K562 (cell line): ENCODE data around the gene HPD. TPM values are rescaled to one million over a fixed set of nuclear protein-coding genes. Genes with fewer than 3 reads are reported as not detected.
A peak's percentile ranks its signal among the peaks of the same experiment; 100 is the strongest.

Experiments used
- ATAC-seq: fragments of 200-7000 bp; cut with Tn5 transposase; 3 replicates; pipeline ENCODE4 v1.9.1; 2020; ENCODE audit warnings: moderate library complexity
- BruUV-seq: library from RNA; stranded (reverse); fragments of 400-500 nt; replicated peaks from 2 replicates; lab custom pipeline; 2021; lab: Mats Ljungman, UMichigan
- CTCF ChIA-PET: fragments of 300-600 bp; formaldehyde crosslinking; extraction: SDS; loops from one replicate; lab custom pipeline; 2021; ENCODE audit warnings: low intra/inter-chr PET ratio; lab: Yijun Ruan, JAX
- POLR2A ChIA-PET: fragments of 300-600, 350-650 bp; sonication (Branson Sonifier 250); formaldehyde crosslinking; extraction: SDS; loops from one replicate; lab custom pipeline; 2021; ENCODE audit warnings: antibody characterized with exemption, inconsistent platforms; lab: Yijun Ruan, JAX
- DNase-seq, 4 experiments: peaks; one replicate each; pipeline versions ENCODE4 v3.0.0 to v3.0.0-alpha.2; 2011 to 2018; ENCODE audit warnings: low spot score in 3 of 4, mixed read lengths in 3 of 4; ENCODE audit errors: extremely low read depth in 1 of 4
- FAIRE-seq: peaks from 2 replicates; lab custom pipeline; 2011; peaks lifted over from hg19 to GRCh38; lab: Jason Lieb, UNC
- H2AFZ ChIP-seq: 2 replicates; pipeline ENCODE4 v1.6.0; 2011; ENCODE audit warnings: low read depth, low read length, control low read depth, inconsistent platforms
- H3K27ac ChIP-seq: fragments of 200-600 bp; 3 replicates; pipeline ENCODE4 v1.8.0; 2011; ENCODE audit warnings: low read depth, mild to moderate bottlenecking, control low read depth, inconsistent platforms, low read length, moderate library complexity, mixed read lengths; ENCODE audit errors: extremely low read depth
- H3K27me3 ChIP-seq, 2 experiments: fragments of 300-600 bp in 1 of 2; 2 replicates in 1 of 2; 3 replicates in 1 of 2; pipeline versions ENCODE4 v1.6.0 to v1.8.0; 2011; ENCODE audit warnings: inconsistent platforms in 2 of 2, low read length in 2 of 2, mild to moderate bottlenecking in 1 of 2, mixed read lengths in 1 of 2, moderate library complexity in 1 of 2; ENCODE audit not compliant: control insufficient read depth in 2 of 2, insufficient read depth in 2 of 2
- H3K36me3 ChIP-seq: fragments of 300-600 bp; 3 replicates; pipeline ENCODE4 v1.8.0; 2011; ENCODE audit warnings: mild to moderate bottlenecking, low read length, inconsistent platforms; ENCODE audit not compliant: control insufficient read depth, insufficient read depth
- H3K4me1 ChIP-seq, 2 experiments: fragments of 200-600 bp in 1 of 2; replicated peaks in 1 of 2; 2 replicates in 1 of 2; 3 replicates in 1 of 2; pipeline versions ENCODE4 v1.5.1 to v1.8.0; 2011; ENCODE audit warnings: inconsistent platforms in 2 of 2, low read length in 2 of 2, mild to moderate bottlenecking in 1 of 2, mixed read lengths in 1 of 2, moderate library complexity in 1 of 2; ENCODE audit not compliant: control insufficient read depth in 2 of 2, insufficient read depth in 2 of 2
- H3K4me2 ChIP-seq: 2 replicates; pipeline ENCODE4 v1.6.1; 2011; ENCODE audit warnings: low read length, control low read depth, inconsistent platforms, mixed read lengths; ENCODE audit not compliant: insufficient read depth
- H3K4me3 ChIP-seq: fragments of 200-600 bp; sonication (generic), shearing (Covaris generic); 2 replicates; pipeline ENCODE4 v1.5.1; 2016; ENCODE audit warnings: control low read depth, inconsistent platforms
- H3K79me2 ChIP-seq: fragments of 200-600 bp; 3 replicates; pipeline ENCODE4 v1.8.0; 2011; ENCODE audit warnings: low read length, inconsistent platforms; ENCODE audit not compliant: control insufficient read depth, insufficient read depth
- H3K9ac ChIP-seq, 2 experiments: 2 replicates each; pipeline versions ENCODE4 v1.6.0 to v1.6.1; 2011; ENCODE audit warnings: low read depth in 2 of 2, low read length in 2 of 2, control low read depth in 1 of 2, inconsistent platforms in 1 of 2, mild to moderate bottlenecking in 1 of 2, mixed read lengths in 1 of 2; ENCODE audit not compliant: insufficient read depth in 1 of 2
- H3K9me1 ChIP-seq: one replicate; pipeline ENCODE4 v1.6.0; 2011; ENCODE audit warnings: inconsistent platforms, mild to moderate bottlenecking, low read length, moderate library complexity; ENCODE audit not compliant: control insufficient read depth, insufficient read depth
- H3K9me3 ChIP-seq: replicated peaks from 2 replicates; pipeline ENCODE4 v1.5.1; 2011; ENCODE audit warnings: low read depth, low read length, inconsistent platforms; ENCODE audit not compliant: control insufficient read depth, insufficient read depth
- H4K20me1 ChIP-seq: replicated peaks from 2 replicates; pipeline ENCODE4 v1.6.1; 2011; ENCODE audit warnings: low read length, inconsistent platforms, mixed read lengths; ENCODE audit not compliant: control insufficient read depth, insufficient read depth
- ASH1L ChIP-seq: fragments of 450-650 bp; IDR thresholded peaks from 2 replicates; pipeline ENCODE4 v1.6.1; 2018; ENCODE audit warnings: borderline replicate concordance, mild to moderate bottlenecking, low read depth; ENCODE audit not compliant: partially characterized antibody
- BCOR ChIP-seq: fragments of 450-650 bp; IDR thresholded peaks from 2 replicates; pipeline ENCODE4 v1.6.1; 2016
- CBX1 ChIP-seq: sonication (generic); IDR thresholded peaks from 2 replicates; pipeline ENCODE4 v1.6.1; 2016; ENCODE audit warnings: antibody characterized with exemption, low read depth, mild to moderate bottlenecking
- CCNT2 ChIP-seq: IDR thresholded peaks from 2 replicates; pipeline ENCODE4 v1.6.1; 2011; ENCODE audit warnings: borderline replicate concordance, low read depth, mild to moderate bottlenecking, moderate library complexity, mixed read lengths, low read length; ENCODE audit not compliant: insufficient read length; ENCODE audit errors: extremely low read depth
- CTBP1 ChIP-seq: fragments of 450-650 bp; IDR thresholded peaks from 2 replicates; pipeline ENCODE4 v1.6.1; 2016; ENCODE audit warnings: borderline replicate concordance
- GTF3C2 ChIP-seq: IDR thresholded peaks from 3 replicates; pipeline ENCODE4 v1.6.1; 2011; ENCODE audit warnings: borderline replicate concordance, mild to moderate bottlenecking, moderate library complexity; ENCODE audit not compliant: insufficient read length; ENCODE audit errors: extremely low read depth
- HIVEP1 ChIP-seq: fragments of 250-450 bp; sonication (Bioruptor Pico); IDR thresholded peaks from 2 replicates; pipeline ENCODE4 v1.4.0; 2020; ENCODE audit warnings: mild to moderate bottlenecking
- KDM1A ChIP-seq, 2 experiments: fragments of 450-650 bp; IDR thresholded peaks; 2 replicates each; pipeline ENCODE4 v1.6.1; 2016; ENCODE audit warnings: mild to moderate bottlenecking in 2 of 2
- KDM5B ChIP-seq: fragments of 200-600 bp; sonication (generic); IDR thresholded peaks from 2 replicates; pipeline ENCODE4 v1.6.1; 2012; ENCODE audit warnings: low read depth, mild to moderate bottlenecking, moderate library complexity, low read length, control low read depth, inconsistent platforms; ENCODE audit not compliant: insufficient replicate concordance
- LEF1 ChIP-seq: fragments of 450-650 bp; IDR thresholded peaks from 2 replicates; pipeline ENCODE4 v1.6.1; 2016; ENCODE audit warnings: mild to moderate bottlenecking
- MAX ChIP-seq: sonication (generic); formaldehyde crosslinking; IDR thresholded peaks from 2 replicates; pipeline ENCODE4 v1.9.0; 2022; ENCODE audit warnings: mild to moderate bottlenecking, missing genetic modification reagents
- PCBP1 ChIP-seq: fragments of 200-400 bp; formaldehyde crosslinking; IDR thresholded peaks from 2 replicates; pipeline ENCODE4 v1.6.1; 2018; ENCODE audit warnings: mild to moderate bottlenecking, low read depth, low read length; ENCODE audit not compliant: poor library complexity, severe bottlenecking
- PPARD ChIP-seq: fragments of 250-450 bp; sonication (Bioruptor Pico); IDR thresholded peaks from 2 replicates; pipeline ENCODE4 v1.8.0; 2022; ENCODE audit warnings: inconsistent platforms, mild to moderate bottlenecking, moderate library complexity
- PTRF ChIP-seq: fragments of 450-650 bp; IDR thresholded peaks from 2 replicates; pipeline ENCODE4 v1.6.1; 2016; ENCODE audit warnings: mild to moderate bottlenecking, missing genetic modification characterization, missing compliant biosample characterization
- RBM25 ChIP-seq: fragments of 200-400 bp; formaldehyde crosslinking; IDR thresholded peaks from 2 replicates; pipeline ENCODE4 v1.6.1; 2018; ENCODE audit warnings: low read length, low read depth, moderate library complexity; ENCODE audit not compliant: severe bottlenecking
- SMC3 ChIP-seq: conservative IDR thresholded peaks from 2 replicates; pipeline ENCODE4 v1.6.1; 2011; ENCODE audit warnings: low read depth, low read length, improper control_type of control experiment; ENCODE audit not compliant: insufficient read depth
- XRCC3 ChIP-seq: fragments of 450-650 bp; IDR thresholded peaks from 2 replicates; pipeline ENCODE4 v1.6.1; 2017; ENCODE audit warnings: mild to moderate bottlenecking, moderate library complexity
- ZFP36 ChIP-seq: fragments of 150-350 bp; IDR thresholded peaks from 2 replicates; pipeline ENCODE4 v1.6.1; 2018; ENCODE audit warnings: low read length, low read depth; ENCODE audit not compliant: partially characterized antibody
- ZNF274 ChIP-seq: IDR thresholded peaks from 2 replicates; pipeline ENCODE4 v1.6.1; 2011; ENCODE audit warnings: low read depth, mild to moderate bottlenecking, low read length, moderate library complexity, borderline replicate concordance
- ZNF436 ChIP-seq: fragments of 250-450, 450-650 bp; sonication (Bioruptor Pico); formaldehyde crosslinking; IDR thresholded peaks from 2 replicates; pipeline ENCODE4 v1.7.0; 2020; ENCODE audit warnings: mild to moderate bottlenecking
- ZNF699 ChIP-seq: fragments of 250-450 bp; sonication (Bioruptor Pico); IDR thresholded peaks from 2 replicates; pipeline ENCODE4 v1.8.0; 2021; ENCODE audit warnings: mild to moderate bottlenecking, moderate library complexity; ENCODE audit not compliant: insufficient replicate concordance
- WGBS: fragments of 100-300 bp; shearing (Covaris generic); methylation state at CpG from one replicate; pipeline ENCODE4 v1.1.6; 2016; ENCODE audit warnings: low coverage, mixed read lengths; ENCODE audit not compliant: insufficient coverage; ENCODE audit errors: missing lambda C conversion rate; 5-methylcytosine and 5-hydroxymethylcytosine counted together
- in situ Hi-C: fragments of 300-500 bp; cut with MboI; formaldehyde crosslinking; loops from 4 replicates; pipeline ENCODE4 v1.15.0; 2018; ENCODE audit warnings: inconsistent platforms, mixed read lengths
- intact Hi-C: fragments of 100-400 bp; cut with micrococcal nuclease; formaldehyde crosslinking; loops from 2 replicates; pipeline ENCODE4 v1.14.2; 2022
- polyA plus RNA-seq, 8 experiments: library from polyadenylated mRNA; depleted of rRNA in 4 of 8; stranded (reverse) in 5 of 8; unstranded in 3 of 8; fragments of >200 nt; fragmentation: Nextera tagmentation in 2 of 8; fragmentation: Illumina TruSeq in 1 of 8; extraction: Ambion mirVana in 2 of 8; extraction: Trizol in 1 of 8; gene quantifications; 2 replicates each; pipeline versions ENCODE4 v1.2.1 to v1.2.3, GENCODE V29; 2011 to 2014; ENCODE audit warnings: inconsistent platforms in 1 of 8, missing spikeins in 1 of 8
- total RNA-seq, 7 experiments: library from RNA; depleted of rRNA in 6 of 7; stranded (reverse); fragments of >200 nt in 6 of 7; fragmentation: Illumina TruSeq in 2 of 7; extraction: Trizol in 2 of 7; gene quantifications; 2 replicates each; pipeline versions ENCODE4 v1.2.1 to v1.2.3, GENCODE V29; 2011 to 2021; ENCODE audit warnings: low replicate concordance in 1 of 7

The HPD gene
- total and polyA plus RNA-seq, 9 of the 15 experiments (the other 6 are each of a cell fraction or from before 2014, with no cell fraction given), result 0.06 to 0.29 (median 0.07) TPM; not detected in 4

- H3K4me2 ChIP-seq, result peak within 1 kb of the TSS; percentile 92
- ChIA-PET POLR2A (interaction anchor here (0.9 to 9.4 kb wide), 5 partner anchors 9 to 15 kb away, joined by 3 to 194 read pairs (median 5); partner anchors contain the start of gene SETD1B), CTCF (interaction anchor here (1.1 to 5.9 kb wide), 9 partner anchors 17 to 458 kb away, joined by 3 to 73 read pairs (median 13); partner anchors contain the start of gene PSMD9)
- peak within 1 kb of the TSS; percentile 75 to 94 for H3K9ac ChIP-seq
- H3K9me3 ChIP-seq, result no peaks in the 10 kb centered on the region
- no peak for ATAC-seq
- peaks cover 23% of the 10 kb centered on the region for H3K36me3 ChIP-seq
- no peaks in the 10 kb centered on the region for H3K27me3 ChIP-seq
- DNase-seq, result peak in 2 of 4 experiments; percentile 57 to 61
- intact Hi-C loops (loop anchor here (5.0 kb wide), 1 partner anchor 241 kb away; no protein-coding TSS in a partner anchor), in situ Hi-C loops (loop anchor here (5.0 kb wide), 2 partner anchors 101 to 241 kb away; no protein-coding TSS in a partner anchor)
- peak within 1 kb of the TSS; percentile 57 for H3K4me3 ChIP-seq
- H3K4me1 ChIP-seq, result peaks cover 30 to 81% of the 10 kb centered on the region in 2 experiments
- H4K20me1 ChIP-seq, result no peaks in the 10 kb centered on the region
- BruUV-seq, result no TSS peak
- peaks cover 39% of the 10 kb centered on the region for H3K79me2 ChIP-seq
- peak within 1 kb of the TSS; percentile 81 for H3K27ac ChIP-seq
- no peak for FAIRE-seq
- H2AFZ ChIP-seq, result peak within 1 kb of the TSS; percentile 97
- no peaks in the 10 kb centered on the region for H3K9me1 ChIP-seq
- WGBS, result 43% methylated on average over 30 of the region's 36 CpGs
- TF ChIP-seq RBM25 (peak; percentile 85), CTBP1 (no peak), XRCC3 (no peak), ZFP36 (peak; percentile 98), MAX (CRISPR knock-in tag) (no peak), ZNF436 (CRISPR knock-in tag) (peak; percentile 78; the same call in 1 of the 2 replicates), ZNF699 (no peak), CCNT2 (no peak), ASH1L (no peak), PCBP1 (peak; percentile 84), KDM1A (IDR thresholded peaks at IDR 0.05) (peak in 1 of 2 experiments; percentile 38; a peak in 1 of 4 replicates), HIVEP1 (CRISPR knock-in tag) (no peak), PPARD (CRISPR knock-in tag) (no peak), LEF1 (no peak), GTF3C2 (peak; percentile 55), KDM5B (no peak), ZNF274 (no peak), PTRF (tag) (no peak), BCOR (peak; percentile 64; the same call in 1 of the 2 replicates), CBX1 (0 out of 2 replicates have a peak, but pooled peaks have one; percentile 19), SMC3 (no peak)
Observed at GRCh38 chr12:121793440-121793837, 65.2 kb downstream of the HPD start, which contains the start of gene RHOF. TSS of gene RHOF (minus strand) at chr12:121793688. CDS start at chr12:121793633, 55 bp downstream.
